Sigmoid colon (tissue), 4 donors: ENCODE results near the gene SYT7.

Source experiments
- CTCF ChIP-seq, 4 experiments: fragments of 450-650 bp in 3 of 4; fragments of 200-600 bp in 1 of 4; IDR thresholded peaks; one replicate each; pipeline ENCODE4 v1.5.1; 2016 to 2019; ENCODE audit warnings: antibody characterized with exemption in 4 of 4, mild to moderate bottlenecking in 3 of 4, moderate library complexity in 2 of 4
- POLR2A ChIP-seq, 2 donors: fragments of 450-650 bp; IDR thresholded peaks; one replicate each; pipeline ENCODE4 v1.6.1; 2016; ENCODE audit warnings: antibody characterized with exemption in 2 of 2, mild to moderate bottlenecking in 2 of 2, moderate library complexity in 2 of 2
- POLR2AphosphoS5 ChIP-seq, 4 donors: sonication (generic); formaldehyde crosslinking; IDR thresholded peaks; one replicate each; pipeline ENCODE4 v1.6.1; 2017; ENCODE audit warnings: antibody characterized with exemption in 4 of 4

DNA sequence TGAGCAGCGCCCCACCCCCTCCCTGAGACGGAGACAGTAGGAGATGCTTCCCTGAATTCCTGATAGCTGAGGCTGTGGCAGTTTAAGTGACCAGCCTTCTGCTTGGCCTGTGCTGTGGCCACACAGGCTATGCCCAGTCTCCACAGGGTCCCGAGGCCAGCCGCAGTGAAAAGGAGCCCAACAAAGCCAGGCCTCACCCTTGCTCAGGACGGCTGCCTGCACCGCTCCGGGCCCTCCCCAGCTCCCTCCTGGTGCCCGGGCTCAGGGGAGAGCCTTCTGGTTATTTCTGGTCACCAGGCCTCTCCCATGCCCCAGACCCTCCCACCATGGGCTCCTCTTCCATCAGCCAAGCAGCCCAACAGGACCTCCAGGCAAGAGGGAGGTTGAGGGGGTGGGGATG, 43.5 kb downstream of the SYT7 start:
- TF ChIP-seq CTCF (IDR thresholded peaks at IDR 0.05) (no peak), POLR2AphosphoS5 (IDR thresholded peaks at IDR 0.05) (no peak), POLR2A (IDR thresholded peaks at IDR 0.05) (no peak)
